HepG2 (cell line): ENCODE data around the gene PIK3CA. TPM values are rescaled to one million over a fixed set of nuclear protein-coding genes. Genes with fewer than 3 reads are reported as not detected.

Source experiments
- ATAC-seq: fragments of 200-7000 bp; cut with Tn5 transposase; 3 replicates; pipeline ENCODE4 v1.9.1; 2020; ENCODE audit warnings: mild to moderate bottlenecking, moderate library complexity
- BruUV-seq: library from RNA; stranded (reverse); fragments of 400-500 nt; replicated peaks from 2 replicates; lab custom pipeline; 2021; lab: Mats Ljungman, UMichigan
- CTCF ChIA-PET: fragments of 300-600 bp; formaldehyde crosslinking; extraction: SDS; loops from one replicate; lab custom pipeline; 2021; ENCODE audit warnings: low total read pairs, inconsistent platforms, low intra/inter-chr PET ratio; lab: Yijun Ruan, JAX
- POLR2A ChIA-PET: fragments of 350-600 bp; sonication (Branson Sonifier 250); formaldehyde crosslinking; loops from one replicate; lab custom pipeline; 2020; ENCODE audit warnings: antibody characterized with exemption, inconsistent platforms; lab: Yijun Ruan, JAX
- DNase-seq: peaks from one replicate; pipeline ENCODE4 v3.0.0-alpha.2; 2015; ENCODE audit warnings: low spot score
- FAIRE-seq: peaks from 3 replicates; lab custom pipeline; 2011; peaks lifted over from hg19 to GRCh38; lab: Jason Lieb, UNC
- H2AFZ ChIP-seq: one replicate; pipeline ENCODE4 v1.6.1; 2011; ENCODE audit warnings: low read length, inconsistent platforms
- H3K27ac ChIP-seq: fragments of 300-600 bp; 3 replicates; pipeline ENCODE4 v1.8.0; 2011; ENCODE audit warnings: mixed run types, mild to moderate bottlenecking, mixed read lengths, low read length, inconsistent platforms; ENCODE audit not compliant: insufficient read depth; ENCODE audit errors: extremely low read length
- H3K27me3 ChIP-seq, 2 experiments: fragments of 200-600 bp in 1 of 2; 2 replicates in 1 of 2; 3 replicates in 1 of 2; pipeline versions ENCODE4 v1.6.0 to v1.8.0; 2011; ENCODE audit warnings: low read length in 2 of 2, mild to moderate bottlenecking in 2 of 2, moderate library complexity in 2 of 2, inconsistent platforms in 1 of 2; ENCODE audit not compliant: insufficient read depth in 2 of 2, control insufficient read depth in 1 of 2
- H3K36me3 ChIP-seq, 2 experiments: fragments of 200-600 bp in 1 of 2; replicated peaks in 1 of 2; 2 replicates in 1 of 2; 3 replicates in 1 of 2; pipeline versions ENCODE4 v1.5.1 to v1.8.0; 2011; ENCODE audit warnings: low read length in 2 of 2, inconsistent platforms in 1 of 2; ENCODE audit not compliant: insufficient read depth in 2 of 2, control insufficient read depth in 1 of 2
- H3K4me1 ChIP-seq: 2 replicates; pipeline ENCODE4 v1.5.1; 2012; ENCODE audit warnings: low read length, inconsistent platforms; ENCODE audit not compliant: insufficient read depth
- H3K4me2 ChIP-seq: 2 replicates; pipeline ENCODE4 v1.6.0; 2011; ENCODE audit warnings: low read depth, low read length, inconsistent platforms
- H3K4me3 ChIP-seq, 3 experiments: fragments of 200-600 bp in 1 of 3; sonication (generic), shearing (Covaris generic) in 1 of 3; replicated peaks in 1 of 3; 2 replicates each; pipeline ENCODE4 v1.5.1; 2011 to 2016; ENCODE audit warnings: low read length in 3 of 3, inconsistent platforms in 2 of 3, low read depth in 2 of 3, mild to moderate bottlenecking in 2 of 3, control low read depth in 1 of 3, mixed read lengths in 1 of 3; ENCODE audit not compliant: insufficient read depth in 1 of 3
- H3K79me2 ChIP-seq: one replicate; pipeline ENCODE4 v1.6.1; 2011; ENCODE audit warnings: low read length, inconsistent platforms; ENCODE audit not compliant: insufficient read depth
- H3K9ac ChIP-seq: 2 replicates; pipeline ENCODE4 v1.6.0; 2011; ENCODE audit warnings: mild to moderate bottlenecking, low read depth, low read length, inconsistent platforms; ENCODE audit not compliant: insufficient read depth
- H3K9me3 ChIP-seq: 2 replicates; pipeline ENCODE4 v1.5.1; 2012; ENCODE audit warnings: mild to moderate bottlenecking, low read length
- H4K20me1 ChIP-seq: 2 replicates; pipeline ENCODE4 v1.6.0; 2011; ENCODE audit warnings: inconsistent platforms, mild to moderate bottlenecking, low read length, moderate library complexity; ENCODE audit not compliant: insufficient read depth
- BRCA1 ChIP-seq: sonication (generic); formaldehyde crosslinking; IDR thresholded peaks from 2 replicates; pipeline ENCODE4 v1.4.0; 2020; ENCODE audit warnings: missing genetic modification reagents
- HDAC6 ChIP-seq: fragments of 200-600 bp; sonication (generic); IDR thresholded peaks from 2 replicates; pipeline ENCODE4 v1.7.0; 2017; ENCODE audit warnings: mild to moderate bottlenecking, antibody characterized with exemption, low read length, low read depth
- MBNL3 ChIP-seq: fragments of 250-450 bp; sonication (Bioruptor Pico); conservative IDR thresholded peaks from 2 replicates; pipeline ENCODE4 v1.8.0; 2022; ENCODE audit warnings: mild to moderate bottlenecking, inconsistent platforms
- MIER2 ChIP-seq: IDR thresholded peaks from 2 replicates; pipeline ENCODE4 v1.6.1; 2016; ENCODE audit warnings: missing biosample characterization, missing genetic modification reagents
- NBN ChIP-seq: fragments of 450-650 bp; conservative IDR thresholded peaks from 2 replicates; pipeline ENCODE4 v1.6.1; 2017
- NR2F2 ChIP-seq: IDR thresholded peaks from 2 replicates; pipeline ENCODE4 v1.6.1; 2012; ENCODE audit warnings: low read depth, inconsistent platforms, borderline replicate concordance
- ZBTB8A ChIP-seq: sonication (generic); formaldehyde crosslinking; IDR thresholded peaks from 2 replicates; pipeline ENCODE4 v1.4.0; 2020; ENCODE audit warnings: mild to moderate bottlenecking, low read depth, missing genetic modification reagents, borderline replicate concordance
- ZFP36L1 ChIP-seq: sonication (generic); formaldehyde crosslinking; IDR thresholded peaks from 2 replicates; pipeline ENCODE4 v1.8.0; 2022; ENCODE audit warnings: mild to moderate bottlenecking, missing genetic modification reagents, moderate library complexity
- ZFP36L2 ChIP-seq: sonication (generic); formaldehyde crosslinking; IDR thresholded peaks from 2 replicates; pipeline ENCODE4 v1.4.0; 2020; ENCODE audit warnings: missing genetic modification reagents
- ZNF101 ChIP-seq: sonication (generic); formaldehyde crosslinking; IDR thresholded peaks from 2 replicates; pipeline ENCODE4 v1.4.0; 2020; ENCODE audit warnings: mild to moderate bottlenecking, low read depth, missing genetic modification reagents, borderline replicate concordance
- ZNF713 ChIP-seq: sonication (generic); formaldehyde crosslinking; IDR thresholded peaks from 2 replicates; pipeline ENCODE4 v1.4.0; 2020; ENCODE audit warnings: mild to moderate bottlenecking, missing genetic modification reagents
- WGBS: methylation state at CpG from one replicate; pipeline ENCODE4 v1.1.6; 2017; ENCODE audit warnings: low lambda C conversion rate; 5-methylcytosine and 5-hydroxymethylcytosine counted together
- in situ Hi-C: cut with HindIII; loops from 2 replicates; pipeline ENCODE4 v1.10.0; 2017; ENCODE audit warnings: low pct_unique_long_range_greater_than_20kb; ENCODE audit not compliant: extremely low pct_ligation_motif_present
- intact Hi-C: fragments of 100-400 bp; cut with micrococcal nuclease; formaldehyde crosslinking; loops from one replicate; pipeline ENCODE4 v1.10.0; 2022; ENCODE audit not compliant: unreplicated experiment
- polyA plus RNA-seq, 8 experiments: library from polyadenylated mRNA; depleted of rRNA in 3 of 8; stranded (reverse) in 7 of 8; unstranded in 1 of 8; fragments of >200 nt; fragmentation: Illumina TruSeq in 4 of 8; extraction: Trizol in 4 of 8; gene quantifications; 2 replicates each; pipeline versions ENCODE4 v1.2.1 to v1.2.3, GENCODE V29; 2011 to 2016; ENCODE audit warnings: low read depth in 4 of 8, missing spikeins in 1 of 8, mixed read lengths in 1 of 8; ENCODE audit not compliant: insufficient read depth in 1 of 8
- total RNA-seq, 5 experiments: library from RNA; depleted of rRNA; stranded (reverse); fragments of >200 nt; fragmentation: Illumina TruSeq; extraction: Trizol; gene quantifications; 2 replicates each; pipeline ENCODE4 v1.2.3, GENCODE V29; 2016; ENCODE audit warnings: low read depth in 1 of 5
- TF ChIP-seq, protein P1 (sequence below): IDR thresholded peaks from 2 replicates; pipeline ENCODE4 v1.6.1; 2016; ENCODE audit warnings: low read depth, missing genetic modification reagents, missing compliant biosample characterization
- TF ChIP-seq, protein P2 (sequence below): sonication (generic); formaldehyde crosslinking; IDR thresholded peaks from 2 replicates; pipeline ENCODE4 v1.5.0; 2020; ENCODE audit warnings: missing genetic modification reagents

PIK3CA gene
- total and polyA plus RNA-seq, 2 of the 13 experiments (the other 11 are each of a cell fraction or from before 2014, with no cell fraction given), result 5.7 to 11.4 TPM

DNA sequence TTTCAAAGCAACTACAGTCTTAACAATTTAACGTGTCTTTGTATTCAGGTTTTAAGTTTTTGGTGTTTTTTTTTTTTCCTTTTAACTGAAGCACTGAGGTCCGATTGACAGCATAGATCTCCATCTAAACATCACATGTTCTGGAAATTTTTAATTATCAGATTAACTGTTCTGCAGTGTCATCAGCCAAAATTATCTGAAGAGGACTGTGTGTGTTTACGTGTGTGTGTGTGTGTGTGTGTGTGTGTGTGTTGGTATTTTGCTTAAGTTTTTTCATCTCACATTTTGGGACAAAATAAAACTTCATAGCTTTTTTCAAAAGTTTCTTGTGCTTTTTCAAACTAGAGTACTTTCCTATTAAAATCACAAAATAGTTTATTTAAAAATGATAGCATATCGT lies 1.8 kb downstream of the PIK3CA start:
- H3K9me3 ChIP-seq, result no peaks in the 10 kb centered on the region
- 35% methylated on average over 4 of the region's 4 CpGs for WGBS
- TF ChIP-seq MBNL3 (CRISPR knock-in tag), result no peak
- no peak for TF ChIP-seq MIER2 (CRISPR knock-in tag)
- no peak for TF ChIP-seq ZBTB8A
- no peak for TF ChIP-seq ZFP36L1 (CRISPR knock-in tag)
- TF ChIP-seq ZNF101 (CRISPR knock-in tag), result no peak
- TF ChIP-seq NBN, result no peak
- TF ChIP-seq NR2F2, result no peak
- no peak for TF ChIP-seq BRCA1
- TF ChIP-seq HDAC6, result no peak
- H3K4me3 ChIP-seq, result peak overlapping the region; percentile 92 to 100 (median 98); a peak in 5 of 6 replicates
- ATAC-seq, result no peak
- FAIRE-seq, result no peak
- no peaks in the 10 kb centered on the region for H3K36me3 ChIP-seq
- H2AFZ ChIP-seq, result no peak overlapping the region
- peaks cover 58% of the 10 kb centered on the region for H3K79me2 ChIP-seq
- peaks cover 22% of the 10 kb centered on the region for H3K4me1 ChIP-seq
- ChIA-PET POLR2A (no interaction called here), CTCF (no interaction called here)
- no peaks in the 10 kb centered on the region; a peak in 1 of 5 replicates for H3K27me3 ChIP-seq
- BruUV-seq, result TSS peak; percentile 45
- H3K9ac ChIP-seq, result peak overlapping the region; percentile 92; the same call in 1 of the 2 replicates
- H3K4me2 ChIP-seq, result peak overlapping the region; percentile 82
- H4K20me1 ChIP-seq, result peaks cover 15% of the 10 kb centered on the region; the same call in 1 of the 2 replicates
- in situ Hi-C loops, result loop anchor here (5.0 to 25.0 kb wide), 2 partner anchors 172 to 412 kb away; partner anchors contain the start of genes ACTL6A and ZNF639
- H3K27ac ChIP-seq, result peak overlapping the region; percentile 87
- no peak for DNase-seq
- intact Hi-C loops, result loop anchor here (2.0 to 5.0 kb wide), 3 partner anchors 78 to 409 kb away; partner anchors contain the start of genes KCNMB3 and ZMAT3

DNA sequence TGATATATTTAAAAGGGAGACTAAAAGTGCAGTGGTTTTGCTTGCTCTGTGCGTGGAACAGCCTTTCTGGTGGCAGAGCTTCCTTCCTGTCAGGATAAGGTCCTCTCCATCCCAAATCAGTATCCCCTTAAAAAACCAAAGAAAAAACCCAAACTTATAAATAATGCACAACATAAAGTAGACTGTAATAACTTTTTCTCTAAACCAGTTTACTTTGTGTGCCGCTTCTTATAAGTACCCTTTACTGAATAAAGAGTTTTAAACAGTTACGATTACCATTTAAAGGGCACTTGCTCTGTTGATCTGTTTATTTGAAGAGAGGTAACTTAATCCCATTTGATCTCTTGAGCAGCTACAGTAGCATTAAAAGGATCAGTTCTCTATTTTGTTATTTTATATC lies 2.5 kb downstream of the PIK3CA start:
- no peak overlapping the region for H3K9ac ChIP-seq
- H3K27me3 ChIP-seq, result no peaks in the 10 kb centered on the region; a peak in 1 of 5 replicates
- BruUV-seq, result no TSS peak
- no peak overlapping the region for H2AFZ ChIP-seq
- no peak for FAIRE-seq
- in situ Hi-C loops, result no loop called here
- H3K9me3 ChIP-seq, result no peaks in the 10 kb centered on the region
- intact Hi-C loops, result no loop called here
- H3K4me1 ChIP-seq, result peaks cover 22% of the 10 kb centered on the region
- ChIA-PET CTCF (no interaction called here), POLR2A (no interaction called here)
- peaks cover 63% of the 10 kb centered on the region for H3K79me2 ChIP-seq
- ATAC-seq, result no peak
- no peak for DNase-seq
- no peak overlapping the region for H3K27ac ChIP-seq
- no peaks in the 10 kb centered on the region for H3K36me3 ChIP-seq
- WGBS, result 86% methylated on average over 3 of the region's 3 CpGs
- H3K4me2 ChIP-seq, result peak overlapping the region; percentile 82
- H3K4me3 ChIP-seq, result 0 out of 6 replicates have a peak overlapping the region, but pooled peaks of 1 of the 3 experiments have one; percentile 1
- peaks cover 15% of the 10 kb centered on the region; the same call in 1 of the 2 replicates for H4K20me1 ChIP-seq
- TF ChIP-seq ZFP36L2 (CRISPR knock-in tag), result no peak
- TF ChIP-seq ZNF713, result no peak
- TF ChIP-seq, protein P1, sequence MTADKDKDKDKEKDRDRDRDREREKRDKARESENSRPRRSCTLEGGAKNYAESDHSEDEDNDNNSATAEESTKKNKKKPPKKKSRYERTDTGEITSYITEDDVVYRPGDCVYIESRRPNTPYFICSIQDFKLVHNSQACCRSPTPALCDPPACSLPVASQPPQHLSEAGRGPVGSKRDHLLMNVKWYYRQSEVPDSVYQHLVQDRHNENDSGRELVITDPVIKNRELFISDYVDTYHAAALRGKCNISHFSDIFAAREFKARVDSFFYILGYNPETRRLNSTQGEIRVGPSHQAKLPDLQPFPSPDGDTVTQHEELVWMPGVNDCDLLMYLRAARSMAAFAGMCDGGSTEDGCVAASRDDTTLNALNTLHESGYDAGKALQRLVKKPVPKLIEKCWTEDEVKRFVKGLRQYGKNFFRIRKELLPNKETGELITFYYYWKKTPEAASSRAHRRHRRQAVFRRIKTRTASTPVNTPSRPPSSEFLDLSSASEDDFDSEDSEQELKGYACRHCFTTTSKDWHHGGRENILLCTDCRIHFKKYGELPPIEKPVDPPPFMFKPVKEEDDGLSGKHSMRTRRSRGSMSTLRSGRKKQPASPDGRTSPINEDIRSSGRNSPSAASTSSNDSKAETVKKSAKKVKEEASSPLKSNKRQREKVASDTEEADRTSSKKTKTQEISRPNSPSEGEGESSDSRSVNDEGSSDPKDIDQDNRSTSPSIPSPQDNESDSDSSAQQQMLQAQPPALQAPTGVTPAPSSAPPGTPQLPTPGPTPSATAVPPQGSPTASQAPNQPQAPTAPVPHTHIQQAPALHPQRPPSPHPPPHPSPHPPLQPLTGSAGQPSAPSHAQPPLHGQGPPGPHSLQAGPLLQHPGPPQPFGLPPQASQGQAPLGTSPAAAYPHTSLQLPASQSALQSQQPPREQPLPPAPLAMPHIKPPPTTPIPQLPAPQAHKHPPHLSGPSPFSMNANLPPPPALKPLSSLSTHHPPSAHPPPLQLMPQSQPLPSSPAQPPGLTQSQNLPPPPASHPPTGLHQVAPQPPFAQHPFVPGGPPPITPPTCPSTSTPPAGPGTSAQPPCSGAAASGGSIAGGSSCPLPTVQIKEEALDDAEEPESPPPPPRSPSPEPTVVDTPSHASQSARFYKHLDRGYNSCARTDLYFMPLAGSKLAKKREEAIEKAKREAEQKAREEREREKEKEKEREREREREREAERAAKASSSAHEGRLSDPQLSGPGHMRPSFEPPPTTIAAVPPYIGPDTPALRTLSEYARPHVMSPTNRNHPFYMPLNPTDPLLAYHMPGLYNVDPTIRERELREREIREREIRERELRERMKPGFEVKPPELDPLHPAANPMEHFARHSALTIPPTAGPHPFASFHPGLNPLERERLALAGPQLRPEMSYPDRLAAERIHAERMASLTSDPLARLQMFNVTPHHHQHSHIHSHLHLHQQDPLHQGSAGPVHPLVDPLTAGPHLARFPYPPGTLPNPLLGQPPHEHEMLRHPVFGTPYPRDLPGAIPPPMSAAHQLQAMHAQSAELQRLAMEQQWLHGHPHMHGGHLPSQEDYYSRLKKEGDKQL (CRISPR knock-in tag), result no peak
- TF ChIP-seq, protein P2, sequence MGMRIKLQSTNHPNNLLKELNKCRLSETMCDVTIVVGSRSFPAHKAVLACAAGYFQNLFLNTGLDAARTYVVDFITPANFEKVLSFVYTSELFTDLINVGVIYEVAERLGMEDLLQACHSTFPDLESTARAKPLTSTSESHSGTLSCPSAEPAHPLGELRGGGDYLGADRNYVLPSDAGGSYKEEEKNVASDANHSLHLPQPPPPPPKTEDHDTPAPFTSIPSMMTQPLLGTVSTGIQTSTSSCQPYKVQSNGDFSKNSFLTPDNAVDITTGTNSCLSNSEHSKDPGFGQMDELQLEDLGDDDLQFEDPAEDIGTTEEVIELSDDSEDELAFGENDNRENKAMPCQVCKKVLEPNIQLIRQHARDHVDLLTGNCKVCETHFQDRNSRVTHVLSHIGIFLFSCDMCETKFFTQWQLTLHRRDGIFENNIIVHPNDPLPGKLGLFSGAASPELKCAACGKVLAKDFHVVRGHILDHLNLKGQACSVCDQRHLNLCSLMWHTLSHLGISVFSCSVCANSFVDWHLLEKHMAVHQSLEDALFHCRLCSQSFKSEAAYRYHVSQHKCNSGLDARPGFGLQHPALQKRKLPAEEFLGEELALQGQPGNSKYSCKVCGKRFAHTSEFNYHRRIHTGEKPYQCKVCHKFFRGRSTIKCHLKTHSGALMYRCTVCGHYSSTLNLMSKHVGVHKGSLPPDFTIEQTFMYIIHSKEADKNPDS, result no peak
